Left lung (tissue), 10 donors: ENCODE measurements around the gene TMC3. TPM values are rescaled to one million over a fixed set of nuclear protein-coding genes. Genes with fewer than 3 reads are reported as not detected.

ENCODE experiments used
- ATAC-seq: fragments of 200-7000 bp; cut with Tn5 transposase; one replicate; pipeline ENCODE4 v1.9.1; 2020; ENCODE audit warnings: moderate library complexity
- DNase-seq, 4 donors: peaks; one replicate each; pipeline ENCODE4 v3.0.0-alpha.2; 2013 to 2020
- H3K27ac ChIP-seq, 2 donors: fragments of 200-600 bp; sonication (generic) in 1 of 2; one replicate each; pipeline versions ENCODE4 v1.5.0 to v1.8.0; 2020 to 2021
- H3K27me3 ChIP-seq, 2 donors: fragments of 200-600 bp; sonication (generic) in 1 of 2; one replicate each; pipeline versions ENCODE4 v1.5.0 to v1.8.0; 2020 to 2021
- H3K36me3 ChIP-seq, 2 donors: fragments of 200-600 bp; sonication (generic) in 1 of 2; one replicate each; pipeline versions ENCODE4 v1.5.0 to v1.8.0; 2020 to 2021
- H3K4me1 ChIP-seq, 2 donors: fragments of 200-600 bp; one replicate each; pipeline ENCODE4 v1.8.0; 2021
- H3K4me3 ChIP-seq, 2 donors: fragments of 200-600 bp; sonication (generic) in 1 of 2; one replicate each; pipeline versions ENCODE4 v1.5.0 to v1.8.0; 2020 to 2021; ENCODE audit warnings: mild to moderate bottlenecking in 1 of 2
- H3K9me3 ChIP-seq, 2 donors: fragments of 200-600 bp; sonication (generic) in 1 of 2; one replicate each; pipeline versions ENCODE4 v1.5.0 to v1.8.0; 2020 to 2021
- intact Hi-C, 2 donors: fragments of 100-400 bp; cut with DNase I; formaldehyde crosslinking; loops; one replicate each; pipeline versions ENCODE4 v1.11.2 to v1.14.2; 2022
- polyA plus RNA-seq, 6 donors: library from polyadenylated mRNA; unstranded; fragments of 120-200 nt; gene quantifications; one replicate each; pipeline ENCODE4 v1.2.1, GENCODE V29; 2013; ENCODE audit not compliant: insufficient read length in 6 of 6
- total RNA-seq, 2 donors: library from RNA; stranded (reverse); fragmentation: NEBNext Ultra II Directional; extraction: Animal tissue kit (Norgen Biotek cat#: 25700); gene quantifications; one replicate each; pipeline ENCODE4 v1.2.1, GENCODE V29; 2021
- TF ChIP-seq, protein P1 (sequence below), 2 donors: fragments of 200-600 bp; sonication (generic) in 1 of 2; IDR thresholded peaks; one replicate each; pipeline versions ENCODE4 v1.5.0 to v1.8.0; 2021; ENCODE audit warnings: antibody characterized with exemption in 2 of 2
- donor health status: DM: no; HTN: yes; CAD: no.
- donor health status: DM: no; HTN: no; CAD: no.

TMC3 gene
- total and polyA plus RNA-seq, 8 donors: 0.14 to 0.31 (median 0.25) TPM; not detected in 2

DNA sequence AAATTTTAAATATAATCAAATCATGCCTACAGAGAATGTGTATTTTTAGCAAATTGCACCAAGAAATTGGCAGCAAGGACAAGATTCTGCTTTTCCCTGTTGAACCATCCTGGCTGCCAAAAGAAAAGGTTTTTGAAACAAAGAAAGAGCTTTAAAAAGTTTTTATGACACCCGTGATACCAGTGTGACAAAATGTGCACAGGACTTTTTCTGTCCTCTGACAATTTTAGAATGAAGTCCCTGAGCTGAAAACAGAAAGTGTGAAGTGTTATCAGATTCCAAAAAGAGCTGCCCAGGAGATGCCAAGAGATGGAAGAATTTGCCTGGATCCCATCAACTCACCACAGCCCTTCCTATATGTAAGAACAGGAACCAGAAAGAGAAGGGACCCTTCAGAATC is 33.2 kb upstream of the TMC3 start:
- no peak overlapping the region for H3K4me3 ChIP-seq
- TF ChIP-seq, protein P1, sequence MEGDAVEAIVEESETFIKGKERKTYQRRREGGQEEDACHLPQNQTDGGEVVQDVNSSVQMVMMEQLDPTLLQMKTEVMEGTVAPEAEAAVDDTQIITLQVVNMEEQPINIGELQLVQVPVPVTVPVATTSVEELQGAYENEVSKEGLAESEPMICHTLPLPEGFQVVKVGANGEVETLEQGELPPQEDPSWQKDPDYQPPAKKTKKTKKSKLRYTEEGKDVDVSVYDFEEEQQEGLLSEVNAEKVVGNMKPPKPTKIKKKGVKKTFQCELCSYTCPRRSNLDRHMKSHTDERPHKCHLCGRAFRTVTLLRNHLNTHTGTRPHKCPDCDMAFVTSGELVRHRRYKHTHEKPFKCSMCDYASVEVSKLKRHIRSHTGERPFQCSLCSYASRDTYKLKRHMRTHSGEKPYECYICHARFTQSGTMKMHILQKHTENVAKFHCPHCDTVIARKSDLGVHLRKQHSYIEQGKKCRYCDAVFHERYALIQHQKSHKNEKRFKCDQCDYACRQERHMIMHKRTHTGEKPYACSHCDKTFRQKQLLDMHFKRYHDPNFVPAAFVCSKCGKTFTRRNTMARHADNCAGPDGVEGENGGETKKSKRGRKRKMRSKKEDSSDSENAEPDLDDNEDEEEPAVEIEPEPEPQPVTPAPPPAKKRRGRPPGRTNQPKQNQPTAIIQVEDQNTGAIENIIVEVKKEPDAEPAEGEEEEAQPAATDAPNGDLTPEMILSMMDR (IDR thresholded peaks at IDR 0.05): no peak
- peaks cover 0 to 9% of the 10 kb centered on the region in 2 donors for H3K27me3 ChIP-seq
- no peaks in the 10 kb centered on the region for H3K36me3 ChIP-seq
- H3K9me3 ChIP-seq: no peaks in the 10 kb centered on the region
- H3K4me1 ChIP-seq: no peaks in the 10 kb centered on the region
- no peak overlapping the region for H3K27ac ChIP-seq
- intact Hi-C loops: no loop called here
- no peak for DNase-seq
- ATAC-seq: no peak

- ATAC-seq (peak; percentile 75), DNase-seq (peak in 2 of 4 donors; percentile 18 to 25)
- no peak overlapping the region for H3K4me3 ChIP-seq
- no peaks in the 10 kb centered on the region for H3K9me3 ChIP-seq
- intact Hi-C loops: loop anchor here in 1 of 2 donors (5.0 kb wide), 1 partner anchor 128 kb away; no protein-coding TSS in a partner anchor
- TF ChIP-seq, protein P1 (IDR thresholded peaks at IDR 0.05): peak; percentile 65 to 79
- H3K36me3 ChIP-seq: no peaks in the 10 kb centered on the region
- no peak overlapping the region for H3K27ac ChIP-seq
- no peaks in the 10 kb centered on the region for H3K27me3 ChIP-seq
- H3K4me1 ChIP-seq: no peaks in the 10 kb centered on the region
These were observed 26.7 kb upstream of the TMC3 start for GRCh38 chr15:81400640-81401236.

GRCh38 chr15:81398910-81399551 is 25.0 kb upstream of the TMC3 start:
- intact Hi-C loops: loop anchor here in 1 of 2 donors (10.0 kb wide), 1 partner anchor 124 kb away; no protein-coding TSS in a partner anchor
- no peak for DNase-seq
- H3K27ac ChIP-seq: no peak overlapping the region
- TF ChIP-seq, protein P1 (IDR thresholded peaks at IDR 0.05): no peak
- no peaks in the 10 kb centered on the region for H3K4me1 ChIP-seq
- no peaks in the 10 kb centered on the region for H3K9me3 ChIP-seq
- no peak overlapping the region for H3K4me3 ChIP-seq
- H3K27me3 ChIP-seq: no peaks in the 10 kb centered on the region
- peak; percentile 47 for ATAC-seq
- H3K36me3 ChIP-seq: no peaks in the 10 kb centered on the region

DNA sequence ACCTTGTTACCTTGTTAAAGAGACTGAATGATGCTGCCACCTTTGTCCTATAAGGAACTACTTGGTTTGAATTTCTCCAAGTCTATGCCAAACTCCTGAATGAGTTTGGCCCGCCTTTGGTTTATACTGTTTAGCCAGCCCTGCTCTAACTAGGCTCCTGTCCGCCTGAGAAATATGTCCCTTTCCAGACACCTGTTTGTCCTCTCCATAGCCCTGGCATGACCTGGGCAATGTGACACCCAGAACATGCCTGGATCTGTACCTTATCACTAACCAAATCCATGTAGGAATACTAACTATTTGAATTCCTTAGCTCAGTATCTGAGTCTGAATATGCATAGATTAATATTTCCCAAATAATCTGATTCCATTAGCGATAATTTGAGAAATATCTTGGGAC is 24.4 kb upstream of the TMC3 start:
- no peaks in the 10 kb centered on the region for H3K4me1 ChIP-seq
- intact Hi-C loops: loop anchor here in 1 of 2 donors (10.0 kb wide), 1 partner anchor 124 kb away; no protein-coding TSS in a partner anchor
- no peak for DNase-seq
- H3K9me3 ChIP-seq: no peaks in the 10 kb centered on the region
- no peak for ATAC-seq
- no peak overlapping the region for H3K4me3 ChIP-seq
- no peaks in the 10 kb centered on the region for H3K36me3 ChIP-seq
- H3K27ac ChIP-seq: no peak overlapping the region
- H3K27me3 ChIP-seq: no peaks in the 10 kb centered on the region
- TF ChIP-seq, protein P1 (IDR thresholded peaks at IDR 0.05): no peak

DNA sequence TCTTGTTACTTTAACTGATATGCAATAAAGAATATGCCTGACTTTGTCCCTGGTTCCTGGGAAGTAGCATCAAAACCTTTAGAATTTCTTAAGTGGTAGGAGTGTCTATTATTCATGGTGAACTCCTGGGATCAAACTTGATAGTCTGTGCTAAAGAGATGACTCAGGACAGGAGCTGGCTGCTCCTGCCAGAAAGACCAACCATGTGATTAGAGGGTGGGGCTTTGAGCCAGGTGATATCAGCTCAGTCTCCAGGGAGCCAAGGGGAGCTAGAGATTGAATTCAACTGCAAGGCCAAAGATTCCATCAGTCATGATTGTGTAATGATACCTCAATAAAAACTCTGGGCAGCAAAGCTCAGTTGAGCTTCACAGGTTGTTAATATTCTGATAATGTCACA is 20.6 kb upstream of the TMC3 start:
- Histone ChIP-seq H3K36me3 (no peaks in the 10 kb centered on the region), H3K4me3 (no peak overlapping the region), H3K27ac (no peak overlapping the region), H3K9me3 (peaks cover 0 to 3% of the 10 kb centered on the region in 2 donors), H3K4me1 (no peaks in the 10 kb centered on the region), H3K27me3 (no peaks in the 10 kb centered on the region)
- ATAC-seq: no peak
- intact Hi-C loops: loop anchor here in 1 of 2 donors (10.0 kb wide), 1 partner anchor 120 kb away; no protein-coding TSS in a partner anchor
- DNase-seq: no peak
- TF ChIP-seq, protein P1 (IDR thresholded peaks at IDR 0.05): no peak
